CD8-positive, alpha-beta memory T cell (primary cell): ENCODE results near the gene GABRB3. TPM values are rescaled to one million over a fixed set of nuclear protein-coding genes. Genes with fewer than 3 reads are reported as not detected.

Source experiments
- CTCF ChIA-PET: fragments of 350-600 bp; sonication (Branson Sonifier 250); formaldehyde crosslinking; loops from one replicate; lab custom pipeline; 2021; ENCODE audit warnings: antibody characterized with exemption; lab: Charles Lee
- POLR2A ChIA-PET: fragments of 350-600 bp; sonication (Branson Sonifier 250); formaldehyde crosslinking; loops from one replicate; lab custom pipeline; 2021; ENCODE audit warnings: antibody characterized with exemption; lab: Charles Lee
- DNase-seq, 5 donors: peaks; one replicate each; pipeline versions ENCODE4 v3.0.0 to v3.0.0-alpha.2; 2020 to 2022; ENCODE audit warnings: mixed read lengths in 1 of 5
- H3K27ac ChIP-seq: one replicate; pipeline ENCODE4 v1.7.0; 2013; ENCODE audit warnings: low read depth, mild to moderate bottlenecking, low read length, moderate library complexity
- H3K27me3 ChIP-seq: 2 replicates; pipeline ENCODE4 v1.7.0; 2013; ENCODE audit warnings: low read length, mild to moderate bottlenecking; ENCODE audit not compliant: insufficient read depth, poor library complexity, severe bottlenecking
- H3K36me3 ChIP-seq: 2 replicates; pipeline ENCODE4 v1.7.0; 2013; ENCODE audit warnings: mild to moderate bottlenecking, low read length, moderate library complexity; ENCODE audit not compliant: insufficient read depth
- H3K4me1 ChIP-seq: 2 replicates; pipeline ENCODE4 v1.7.0; 2013; ENCODE audit warnings: mild to moderate bottlenecking, low read length, moderate library complexity; ENCODE audit not compliant: insufficient read depth
- H3K4me3 ChIP-seq: 2 replicates; pipeline ENCODE4 v1.7.0; 2013; ENCODE audit warnings: mild to moderate bottlenecking, low read length
- H3K9me3 ChIP-seq: 2 replicates; pipeline ENCODE4 v1.7.0; 2013; ENCODE audit warnings: mild to moderate bottlenecking, low read length
- H3K27ac Mint-ChIP-seq, 8 donors: one replicate each; pipeline ENCODE4 v1.8.0; 2020 to 2021; ENCODE audit warnings: mixed read lengths in 8 of 8, mild to moderate bottlenecking in 6 of 8, inconsistent platforms in 3 of 8, moderate library complexity in 3 of 8
- H3K27me3 Mint-ChIP-seq, 2 donors: one replicate each; pipeline ENCODE4 v1.8.0; 2020 to 2021; ENCODE audit warnings: mixed read lengths in 2 of 2, mild to moderate bottlenecking in 1 of 2, moderate library complexity in 1 of 2
- H3K36me3 Mint-ChIP-seq, 3 donors: one replicate each; pipeline ENCODE4 v1.8.0; 2020 to 2021; ENCODE audit warnings: mixed read lengths in 3 of 3, inconsistent platforms in 1 of 3, mild to moderate bottlenecking in 1 of 3
- H3K4me1 Mint-ChIP-seq, 3 donors: one replicate each; pipeline ENCODE4 v1.8.0; 2020 to 2021; ENCODE audit warnings: mixed read lengths in 3 of 3, inconsistent platforms in 1 of 3, mild to moderate bottlenecking in 1 of 3
- H3K4me3 Mint-ChIP-seq, 7 donors: one replicate each; pipeline ENCODE4 v1.8.0; 2020 to 2021; ENCODE audit warnings: mixed read lengths in 7 of 7, mild to moderate bottlenecking in 6 of 7, moderate library complexity in 4 of 7, inconsistent platforms in 2 of 7
- H3K9me3 Mint-ChIP-seq, 5 donors: one replicate each; pipeline ENCODE4 v1.8.0; 2020 to 2022; ENCODE audit warnings: mixed read lengths in 5 of 5, mild to moderate bottlenecking in 3 of 5, moderate library complexity in 2 of 5, inconsistent platforms in 1 of 5
- polyA plus RNA-seq: library from polyadenylated mRNA; unstranded; fragments of 300-500 nt; fragmentation: Illumina TruSeq; gene quantifications from one replicate; pipeline ENCODE4 v1.2.3, GENCODE V29; 2021
- total RNA-seq, 2 experiments: library from RNA; stranded (reverse); gene quantifications; one replicate each; pipeline ENCODE4 v1.2.3, GENCODE V29; 2021

Gene GABRB3
- total and polyA plus RNA-seq, 3 experiments from 2014 or later: not detected

DNA sequence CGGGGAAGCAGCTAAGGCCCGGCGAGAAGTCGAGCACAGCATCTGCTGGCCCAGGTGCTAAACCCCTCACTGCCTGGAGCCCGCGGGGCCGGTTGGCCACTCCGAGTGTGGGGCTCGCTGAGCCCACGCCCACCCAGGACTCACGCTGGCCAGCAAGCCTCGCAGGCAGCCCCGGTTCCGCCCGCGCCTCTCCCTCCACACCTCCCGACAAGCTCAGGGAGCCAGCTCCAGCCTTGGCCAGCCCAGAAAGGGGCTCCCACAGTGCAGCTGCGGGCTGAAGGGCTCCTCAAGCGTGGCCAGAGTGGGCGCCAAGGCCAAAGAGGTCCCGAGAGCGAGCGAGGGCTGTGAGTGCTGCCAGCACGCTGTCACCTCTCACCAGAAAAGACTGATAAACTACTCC lies 8.9 kb upstream of the GABRB3 start:
- no peaks in the 10 kb centered on the region for H3K27me3 Mint-ChIP-seq
- H3K4me3 Mint-ChIP-seq: no peak overlapping the region
- H3K27me3 ChIP-seq: no peaks in the 10 kb centered on the region
- no peak overlapping the region for H3K4me3 ChIP-seq
- no peak overlapping the region for H3K27ac Mint-ChIP-seq
- ChIA-PET POLR2A (no interaction called here), CTCF (no interaction called here)
- H3K9me3 Mint-ChIP-seq: peaks cover 3 to 13% (median 8%) of the 10 kb centered on the region in 5 donors
- H3K4me1 ChIP-seq: no peaks in the 10 kb centered on the region
- H3K4me1 Mint-ChIP-seq: no peaks in the 10 kb centered on the region
- DNase-seq: no peak
- H3K9me3 ChIP-seq: no peaks in the 10 kb centered on the region
- H3K27ac ChIP-seq: no peak overlapping the region
- H3K36me3 Mint-ChIP-seq: no peaks in the 10 kb centered on the region
- no peaks in the 10 kb centered on the region for H3K36me3 ChIP-seq

DNA sequence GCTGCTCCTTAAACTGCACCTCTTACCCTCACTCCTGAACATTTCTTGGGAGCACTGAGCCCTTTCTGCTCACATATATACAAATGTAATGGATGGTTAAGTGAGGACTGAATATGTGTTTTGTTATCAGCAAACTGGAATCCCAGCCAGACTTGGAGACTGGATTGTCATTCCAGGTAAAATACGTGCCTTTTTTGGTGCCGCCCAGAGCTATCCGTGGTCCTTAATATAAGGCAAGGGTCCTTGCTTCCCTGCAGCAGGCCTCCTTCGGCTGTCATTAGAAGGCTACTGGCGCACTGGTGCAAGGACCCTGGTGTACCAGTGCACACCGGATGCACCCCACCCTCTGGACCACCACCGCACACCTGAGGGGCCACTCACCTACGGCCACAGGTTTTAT lies 1.1 kb upstream of the GABRB3 start:
- H3K9me3 Mint-ChIP-seq: peaks cover 10 to 16% (median 12%) of the 10 kb centered on the region in 5 donors
- Histone ChIP-seq H3K27me3 (no peaks in the 10 kb centered on the region), H3K4me3 (no peak overlapping the region), H3K27ac (no peak overlapping the region), H3K9me3 (no peaks in the 10 kb centered on the region), H3K36me3 (no peaks in the 10 kb centered on the region), H3K4me1 (no peaks in the 10 kb centered on the region)
- DNase-seq: no peak
- H3K27me3 Mint-ChIP-seq: peaks cover 14 to 31% of the 10 kb centered on the region in 2 donors
- ChIA-PET CTCF (no interaction called here), POLR2A (no interaction called here)
- no peaks in the 10 kb centered on the region for H3K4me1 Mint-ChIP-seq
- no peak overlapping the region for H3K27ac Mint-ChIP-seq
- no peaks in the 10 kb centered on the region for H3K36me3 Mint-ChIP-seq
- no peak overlapping the region for H3K4me3 Mint-ChIP-seq

DNA sequence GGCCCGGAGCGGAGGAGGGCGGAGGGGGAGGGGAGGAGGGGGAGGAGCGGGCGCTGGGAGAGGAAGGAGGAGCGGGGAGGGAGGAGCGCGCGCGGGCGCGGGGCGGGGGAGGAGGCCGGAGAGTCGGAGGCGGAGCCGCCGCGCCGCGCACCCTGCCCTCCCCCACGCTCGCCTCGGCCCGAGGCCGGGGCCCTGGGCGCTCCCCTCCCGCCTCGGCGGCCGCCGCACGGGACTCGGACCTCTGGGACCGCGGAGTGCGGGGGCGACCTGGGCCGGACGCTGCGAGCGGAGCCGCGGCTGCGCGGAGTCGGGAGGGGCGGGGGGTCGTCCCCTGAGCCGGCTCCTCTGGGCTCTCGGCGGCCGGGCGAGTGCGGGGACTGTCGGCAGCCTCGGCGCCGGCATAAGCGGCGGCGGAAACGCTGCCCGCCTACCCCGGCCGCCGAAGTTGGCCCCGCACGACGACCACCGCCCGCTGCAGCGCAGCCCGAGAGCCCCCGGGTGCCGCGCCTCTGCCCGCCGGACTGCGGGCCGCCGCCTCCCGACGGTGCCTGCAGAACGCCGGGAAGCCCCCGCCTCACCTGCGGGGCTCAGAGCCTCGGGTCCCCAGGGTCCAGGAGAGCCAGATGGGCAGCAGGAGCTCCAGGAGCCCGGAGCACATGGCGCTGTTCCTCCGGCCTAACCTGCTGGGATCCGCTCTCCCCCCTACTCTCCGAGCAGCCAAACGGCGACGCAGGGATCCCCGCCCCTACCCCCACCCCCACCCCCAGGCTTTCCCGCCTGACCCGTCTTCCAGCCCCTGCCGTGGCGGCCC lies 406 bp upstream of the GABRB3 start:
- Histone ChIP-seq H3K36me3 (no peaks in the 10 kb centered on the region), H3K9me3 (no peaks in the 10 kb centered on the region), H3K27me3 (no peaks in the 10 kb centered on the region), H3K4me1 (no peaks in the 10 kb centered on the region), H3K27ac (no peak overlapping the region), H3K4me3 (no peak overlapping the region)
- Mint-ChIP-seq H3K4me1 (no peaks in the 10 kb centered on the region), H3K36me3 (no peaks in the 10 kb centered on the region), H3K27ac (no peak overlapping the region), H3K4me3 (no peak overlapping the region), H3K9me3 (peaks cover 7 to 16% (median 12%) of the 10 kb centered on the region in 5 donors), H3K27me3 (peaks cover 14 to 31% of the 10 kb centered on the region in 2 donors)
- ChIA-PET CTCF (no interaction called here), POLR2A (no interaction called here)
- DNase-seq: no peak

DNA sequence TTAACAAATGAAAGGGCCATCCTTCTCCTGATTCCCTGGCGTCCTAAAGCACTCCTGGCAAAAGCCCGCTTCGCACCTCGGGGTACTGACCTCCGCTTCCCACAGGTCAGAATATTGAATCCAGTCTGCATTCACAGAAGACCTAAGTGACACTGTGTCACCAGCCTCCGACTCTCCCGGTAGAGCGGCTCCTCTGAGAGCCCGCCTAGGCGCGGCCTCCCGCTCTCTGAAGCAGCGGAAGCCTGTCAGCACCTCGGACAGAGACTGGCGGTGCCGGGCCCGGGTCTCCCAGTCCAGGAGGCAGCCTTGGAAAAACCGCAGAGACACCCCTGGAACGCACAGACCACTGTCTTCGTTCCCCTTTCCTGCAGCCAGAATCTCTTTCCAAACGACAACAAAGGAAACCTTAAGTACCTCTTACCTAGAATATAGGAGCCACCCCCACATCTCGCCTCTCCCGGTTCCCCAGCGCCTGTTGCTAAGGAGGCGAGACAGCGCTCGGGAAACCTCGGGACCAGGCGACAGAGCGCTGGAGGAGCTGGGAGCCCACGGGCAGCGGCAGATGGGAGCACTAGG lies 1.2 kb downstream of the GABRB3 start:
- H3K36me3 Mint-ChIP-seq: no peaks in the 10 kb centered on the region
- H3K27ac ChIP-seq: no peak overlapping the region
- no peak overlapping the region for H3K4me3 ChIP-seq
- no peaks in the 10 kb centered on the region for H3K9me3 ChIP-seq
- H3K27me3 Mint-ChIP-seq: peaks cover 14 to 31% of the 10 kb centered on the region in 2 donors
- no peak overlapping the region for H3K4me3 Mint-ChIP-seq
- no peak overlapping the region for H3K27ac Mint-ChIP-seq
- no peaks in the 10 kb centered on the region for H3K27me3 ChIP-seq
- POLR2A ChIA-PET: no interaction called here
- H3K36me3 ChIP-seq: no peaks in the 10 kb centered on the region
- DNase-seq: no peak
- CTCF ChIA-PET: no interaction called here
- no peaks in the 10 kb centered on the region for H3K4me1 ChIP-seq
- H3K9me3 Mint-ChIP-seq: peaks cover 8 to 16% (median 11%) of the 10 kb centered on the region in 5 donors
- H3K4me1 Mint-ChIP-seq: no peaks in the 10 kb centered on the region

DNA sequence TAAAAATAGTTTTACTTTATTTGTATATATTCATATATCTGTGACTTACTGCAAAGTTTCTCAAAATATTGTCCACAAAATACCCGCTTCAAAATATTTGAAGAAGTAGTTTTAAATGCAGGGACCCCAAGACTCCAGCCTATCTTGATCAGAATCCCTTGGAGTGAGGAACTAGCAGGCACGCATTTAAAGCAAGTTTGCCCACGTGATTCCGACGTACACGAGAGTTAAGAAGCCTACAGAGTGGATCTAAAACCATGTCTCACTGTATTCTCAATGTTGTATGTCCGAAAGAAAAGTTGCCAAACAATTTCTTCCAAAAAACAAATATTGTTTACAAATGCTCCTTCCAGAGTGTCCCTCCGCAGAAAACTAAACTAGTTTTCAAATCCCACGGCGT lies 1.7 kb downstream of the GABRB3 start:
- DNase-seq: no peak
- no peaks in the 10 kb centered on the region for H3K9me3 ChIP-seq
- peaks cover 8 to 17% (median 11%) of the 10 kb centered on the region in 5 donors for H3K9me3 Mint-ChIP-seq
- H3K4me1 ChIP-seq: no peaks in the 10 kb centered on the region
- no peaks in the 10 kb centered on the region for H3K27me3 ChIP-seq
- ChIA-PET CTCF (no interaction called here), POLR2A (no interaction called here)
- no peak overlapping the region for H3K4me3 Mint-ChIP-seq
- no peaks in the 10 kb centered on the region for H3K4me1 Mint-ChIP-seq
- H3K27me3 Mint-ChIP-seq: peaks cover 14 to 31% of the 10 kb centered on the region in 2 donors
- H3K27ac ChIP-seq: no peak overlapping the region
- H3K27ac Mint-ChIP-seq: no peak overlapping the region
- H3K4me3 ChIP-seq: no peak overlapping the region
- no peaks in the 10 kb centered on the region for H3K36me3 ChIP-seq
- no peaks in the 10 kb centered on the region for H3K36me3 Mint-ChIP-seq

DNA sequence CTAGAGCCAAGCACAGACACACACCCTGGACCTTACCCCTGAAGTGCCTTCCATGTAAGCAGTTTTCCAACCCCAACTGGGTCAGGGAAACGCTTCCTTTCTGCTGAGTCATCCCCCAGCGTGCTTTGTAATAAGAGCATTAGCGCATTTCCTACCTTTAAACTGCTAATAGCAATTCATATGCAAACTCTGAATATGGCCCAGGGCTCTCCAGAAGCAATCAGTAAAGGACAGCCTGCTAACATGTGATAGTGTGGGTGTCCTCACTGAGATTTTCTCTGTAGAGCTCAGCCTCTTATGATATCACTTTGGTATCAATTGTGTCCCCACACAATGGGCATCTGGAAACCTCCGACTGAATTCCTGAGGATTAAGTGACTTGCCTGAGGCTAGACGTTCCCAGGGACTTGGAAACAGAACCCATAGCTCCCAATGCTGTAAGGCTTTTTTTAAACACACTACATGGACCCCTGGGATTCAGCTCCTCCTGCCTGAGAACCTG lies 5.6 kb downstream of the GABRB3 start:
- H3K4me1 ChIP-seq: no peaks in the 10 kb centered on the region
- Mint-ChIP-seq H3K4me3 (no peak overlapping the region), H3K9me3 (peaks cover 3 to 23% (median 13%) of the 10 kb centered on the region in 5 donors), H3K27me3 (peaks cover 4 to 12% of the 10 kb centered on the region in 2 donors), H3K36me3 (no peaks in the 10 kb centered on the region), H3K27ac (no peak overlapping the region), H3K4me1 (no peaks in the 10 kb centered on the region)
- no peaks in the 10 kb centered on the region for H3K9me3 ChIP-seq
- H3K4me3 ChIP-seq: no peak overlapping the region
- POLR2A ChIA-PET: no interaction called here
- H3K27ac ChIP-seq: no peak overlapping the region
- CTCF ChIA-PET: no interaction called here
- DNase-seq: no peak
- no peaks in the 10 kb centered on the region for H3K27me3 ChIP-seq
- no peaks in the 10 kb centered on the region for H3K36me3 ChIP-seq

DNA sequence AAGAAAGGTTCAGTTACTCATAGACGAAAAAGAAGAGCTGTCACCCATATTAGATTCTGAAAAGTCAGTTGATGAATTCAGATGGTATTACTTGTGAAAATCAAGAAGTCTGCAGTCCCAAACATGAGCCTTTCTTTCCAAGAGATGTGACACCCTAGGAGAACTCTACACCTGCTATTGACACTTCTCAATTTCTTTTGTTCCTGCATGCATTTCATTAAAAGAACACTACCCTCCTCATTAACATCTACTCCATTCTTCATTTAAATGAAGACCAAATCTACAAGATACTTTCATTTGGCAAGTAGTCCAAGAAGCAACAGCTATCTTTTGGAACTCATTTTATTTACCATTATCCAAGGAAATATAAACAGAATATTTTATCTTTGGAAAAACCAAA lies 6.6 kb downstream of the GABRB3 start:
- no peak overlapping the region for H3K27ac Mint-ChIP-seq

DNA sequence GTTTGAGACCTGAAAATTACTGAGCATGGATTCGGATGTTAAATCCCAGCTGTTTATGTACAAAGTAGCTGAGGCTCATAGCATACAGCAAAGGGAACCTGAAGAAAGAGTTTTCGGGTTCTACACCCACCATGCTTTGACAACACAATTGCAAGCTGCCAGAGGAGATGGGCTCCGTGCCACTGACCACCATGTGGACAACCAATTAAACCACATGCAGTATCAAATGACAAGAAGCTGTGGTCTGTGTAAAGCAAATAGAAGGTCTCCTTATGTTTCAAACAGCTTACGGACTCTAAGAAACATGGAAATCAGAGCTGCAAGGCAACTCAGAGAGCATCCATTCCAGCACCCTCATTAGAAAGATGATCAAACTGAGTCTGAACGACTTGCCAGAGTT lies 12.9 kb downstream of the GABRB3 start:
- Mint-ChIP-seq H3K4me3 (no peak overlapping the region), H3K36me3 (no peaks in the 10 kb centered on the region), H3K27me3 (no peaks in the 10 kb centered on the region), H3K4me1 (no peaks in the 10 kb centered on the region), H3K9me3 (peaks cover 4 to 21% (median 14%) of the 10 kb centered on the region in 5 donors), H3K27ac (no peak overlapping the region)
- H3K27me3 ChIP-seq: no peaks in the 10 kb centered on the region
- no peak overlapping the region for H3K27ac ChIP-seq
- H3K4me1 ChIP-seq: no peaks in the 10 kb centered on the region
- DNase-seq: no peak
- ChIA-PET POLR2A (no interaction called here), CTCF (no interaction called here)
- no peak overlapping the region for H3K4me3 ChIP-seq
- H3K9me3 ChIP-seq: no peaks in the 10 kb centered on the region
- H3K36me3 ChIP-seq: no peaks in the 10 kb centered on the region

More for the DNA sequence above, 6.6 kb downstream of the GABRB3 start:
- no peak overlapping the region for H3K27ac ChIP-seq
- H3K4me1 Mint-ChIP-seq: no peaks in the 10 kb centered on the region
- H3K9me3 ChIP-seq: no peaks in the 10 kb centered on the region
- DNase-seq: no peak
- ChIA-PET CTCF (no interaction called here), POLR2A (no interaction called here)
- peaks cover 3 to 24% (median 8%) of the 10 kb centered on the region in 5 donors for H3K9me3 Mint-ChIP-seq
- peaks cover 2 to 6% of the 10 kb centered on the region in 2 donors for H3K27me3 Mint-ChIP-seq
- no peaks in the 10 kb centered on the region for H3K27me3 ChIP-seq
- no peak overlapping the region for H3K4me3 ChIP-seq
- no peaks in the 10 kb centered on the region for H3K36me3 ChIP-seq
- no peaks in the 10 kb centered on the region for H3K4me1 ChIP-seq
- no peaks in the 10 kb centered on the region for H3K36me3 Mint-ChIP-seq
- no peak overlapping the region for H3K4me3 Mint-ChIP-seq
